B cell (primary cell): ENCODE measurements around the gene ADCY2. TPM values are rescaled to one million over a fixed set of nuclear protein-coding genes. Genes with fewer than 3 reads are reported as not detected.

Experiments
- ATAC-seq: fragments of 200-7000 bp; cut with Tn5 transposase; one replicate; pipeline ENCODE4 v1.10.0; 2021; ENCODE audit warnings: low read depth, mild to moderate bottlenecking, moderate number of reproducible peaks, moderate library complexity
- CTCF ChIA-PET: fragments of 350-600 bp; sonication (Branson Sonifier 250); formaldehyde crosslinking; loops from one replicate; lab custom pipeline; 2021; ENCODE audit warnings: antibody characterized with exemption, inconsistent platforms; lab: Charles Lee
- POLR2A ChIA-PET: fragments of 350-600 bp; sonication (Branson Sonifier 250); formaldehyde crosslinking; loops from one replicate; lab custom pipeline; 2021; ENCODE audit warnings: antibody characterized with exemption; lab: Charles Lee
- DNase-seq: peaks from one replicate; pipeline ENCODE4 v3.0.0; 2013
- H2AFZ ChIP-seq: 2 replicates; pipeline ENCODE4 v1.6.1; 2012; ENCODE audit warnings: mild to moderate bottlenecking, low read depth, low read length; ENCODE audit not compliant: insufficient read depth, poor library complexity, severe bottlenecking
- H3K27ac ChIP-seq, 2 donors: 1 replicate in 1 of 2; 2 replicates in 1 of 2; pipeline ENCODE4 v1.5.1; 2012 to 2013; ENCODE audit warnings: low read length in 2 of 2, mild to moderate bottlenecking in 2 of 2, moderate library complexity in 1 of 2
- H3K27me3 ChIP-seq, 4 experiments: fragments of 200-600 bp in 1 of 4; sonication (generic) in 1 of 4; replicated peaks in 1 of 4; 1 replicate in 2 of 4; 2 replicates in 2 of 4; pipeline versions ENCODE4 v1.6.1 to v1.7.0; 2013 to 2016; ENCODE audit warnings: low read length in 3 of 4, mild to moderate bottlenecking in 2 of 4, mixed read lengths in 1 of 4, moderate library complexity in 1 of 4; ENCODE audit not compliant: insufficient read depth in 4 of 4, control insufficient read depth in 3 of 4; ENCODE audit errors: control extremely low read depth in 1 of 4
- H3K36me3 ChIP-seq, 2 experiments: replicated peaks in 1 of 2; 1 replicate in 1 of 2; 2 replicates in 1 of 2; pipeline versions ENCODE4 v1.6.1 to v1.7.1; 2013; ENCODE audit warnings: low read length in 1 of 2; ENCODE audit not compliant: insufficient read depth in 2 of 2, control insufficient read depth in 1 of 2; ENCODE audit errors: control extremely low read depth in 1 of 2, extremely low read depth in 1 of 2
- H3K4me1 ChIP-seq, 2 donors: fragments of 200-600 bp in 1 of 2; sonication (generic) in 1 of 2; 1 replicate in 1 of 2; 2 replicates in 1 of 2; pipeline versions ENCODE4 v1.5.1 to v1.6.1; 2013 to 2017; ENCODE audit warnings: low read length in 2 of 2; ENCODE audit not compliant: control insufficient read depth in 2 of 2, insufficient read depth in 2 of 2
- H3K4me2 ChIP-seq: replicated peaks from 2 replicates; pipeline ENCODE3; 2012; ENCODE audit warnings: mild to moderate bottlenecking, low read depth, low read length; ENCODE audit not compliant: poor library complexity, severe bottlenecking
- H3K4me3 ChIP-seq, 5 experiments: fragments of 200-600 bp in 1 of 5; sonication (generic) in 1 of 5; 1 replicate in 3 of 5; 2 replicates in 2 of 5; pipeline versions ENCODE4 v1.5.1 to v1.7.0; 2011 to 2016; ENCODE audit warnings: low read length in 4 of 5, mild to moderate bottlenecking in 4 of 5, low read depth in 2 of 5, control low read depth in 1 of 5, moderate library complexity in 1 of 5; ENCODE audit not compliant: insufficient read depth in 1 of 5; ENCODE audit errors: control extremely low read depth in 1 of 5, extremely low read depth in 1 of 5
- H3K79me2 ChIP-seq: fragments of 200-600 bp; sonication (generic); one replicate; pipeline ENCODE4 v1.6.0; 2016; ENCODE audit warnings: low read length; ENCODE audit not compliant: control insufficient read depth, insufficient read depth
- H3K9ac ChIP-seq: fragments of 200-600 bp; sonication (generic); 2 replicates; pipeline ENCODE4 v1.6.1; 2017; ENCODE audit warnings: mild to moderate bottlenecking, low read length, moderate library complexity
- H3K9me3 ChIP-seq, 3 donors: one replicate each; pipeline versions ENCODE4 v1.6.1 to v1.7.1; 2013; ENCODE audit warnings: low read length in 2 of 3; ENCODE audit not compliant: control insufficient read depth in 2 of 3, insufficient read depth in 1 of 3; ENCODE audit errors: control extremely low read depth in 1 of 3
- H4K20me1 ChIP-seq: 2 replicates; pipeline ENCODE4 v1.6.0; 2012; ENCODE audit warnings: mild to moderate bottlenecking, low read length; ENCODE audit not compliant: insufficient read depth, control insufficient read depth, poor library complexity, severe bottlenecking
- H3K27ac Mint-ChIP-seq: one replicate; pipeline ENCODE4 v1.8.0; 2021; ENCODE audit warnings: mixed read lengths
- H3K27me3 Mint-ChIP-seq: one replicate; pipeline ENCODE4 v1.8.0; 2021; ENCODE audit warnings: mixed read lengths
- H3K4me1 Mint-ChIP-seq: one replicate; pipeline ENCODE4 v1.8.0; 2021; ENCODE audit warnings: mixed read lengths
- H3K4me3 Mint-ChIP-seq: one replicate; pipeline ENCODE4 v1.8.0; 2021; ENCODE audit warnings: mixed read lengths
- H3K9me3 Mint-ChIP-seq: one replicate; pipeline ENCODE4 v1.8.0; 2022; ENCODE audit warnings: mixed read lengths; ENCODE audit not compliant: insufficient read depth
- EZH2 ChIP-seq: IDR thresholded peaks from 2 replicates; pipeline ENCODE4 v1.6.1; 2012; ENCODE audit warnings: borderline replicate concordance, low read depth, mild to moderate bottlenecking, moderate library complexity, low read length; ENCODE audit not compliant: insufficient read depth, poor library complexity, severe bottlenecking
- WGBS: methylation state at CpG from one replicate; pipeline ENCODE4 v1.1.5; 2013; ENCODE audit warnings: missing lambda C conversion rate; ENCODE audit not compliant: insufficient coverage; 5-methylcytosine and 5-hydroxymethylcytosine counted together
- intact Hi-C: fragments of 100-400 bp; cut with micrococcal nuclease; formaldehyde crosslinking; loops from one replicate; pipeline ENCODE4 v1.10.0; 2022
- polyA plus RNA-seq: library from polyadenylated mRNA; depleted of rRNA; stranded (reverse); fragments of >200 nt; gene quantifications from 2 replicates; pipeline ENCODE4 v1.2.3, GENCODE V29; 2012
- total RNA-seq, 2 donors: library from RNA; stranded (reverse); fragments of 120-200 nt in 1 of 2; gene quantifications; 1 replicate in 1 of 2; 2 replicates in 1 of 2; pipeline versions ENCODE4 v1.2.3 to v1.2.4, GENCODE V29; 2013 to 2022
- TF ChIP-seq, protein P1 (sequence below): fragments of 200-600 bp; IDR thresholded peaks from one replicate; pipeline ENCODE4 v1.8.0; 2022; ENCODE audit warnings: antibody characterized with exemption, mild to moderate bottlenecking

Gene ADCY2
- total and polyA plus RNA-seq, 2 donors (not counting 1 experiment from before 2014, with no cell fraction given): not detected

DNA sequence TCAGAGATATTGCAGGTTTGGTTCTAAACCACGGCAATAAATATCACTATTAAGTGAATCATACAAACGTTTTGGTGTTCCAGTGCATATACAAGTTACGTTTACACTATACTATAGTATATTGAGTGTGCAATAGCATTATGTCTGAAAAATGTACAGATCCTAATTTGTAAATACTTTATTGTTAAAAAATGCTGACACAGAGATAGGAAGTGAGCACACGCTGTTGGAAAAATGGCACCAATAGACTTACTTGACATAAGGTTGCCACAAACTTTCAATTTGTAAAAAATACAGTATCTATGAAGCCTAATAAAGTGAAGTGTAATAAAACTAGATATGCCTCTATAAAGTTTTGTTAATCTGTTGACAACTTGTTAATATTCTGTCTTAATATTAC, 439.0 kb downstream of the ADCY2 start:
- H4K20me1 ChIP-seq: no peaks in the 10 kb centered on the region
- H3K9me3 Mint-ChIP-seq: no peaks in the 10 kb centered on the region
- no peaks in the 10 kb centered on the region for H3K36me3 ChIP-seq
- H3K4me1 ChIP-seq: no peaks in the 10 kb centered on the region
- no peaks in the 10 kb centered on the region for H3K9me3 ChIP-seq
- no peaks in the 10 kb centered on the region for H3K4me1 Mint-ChIP-seq
- no peak overlapping the region for H3K9ac ChIP-seq
- no CpG with 5 or more reads among the region's 4 CpGs for WGBS
- peaks cover 20% of the 10 kb centered on the region for H3K27me3 Mint-ChIP-seq
- no peaks in the 10 kb centered on the region for H3K79me2 ChIP-seq
- ATAC-seq (no peak), DNase-seq (no peak)
- H3K4me3 Mint-ChIP-seq: no peak overlapping the region
- ChIA-PET POLR2A (no interaction called here), CTCF (interaction anchor here (0.5 kb wide), 1 partner anchor 17 kb away, joined by 6 read pairs; no protein-coding TSS in a partner anchor)
- H3K27ac ChIP-seq: no peak overlapping the region
- TF ChIP-seq, protein P1, sequence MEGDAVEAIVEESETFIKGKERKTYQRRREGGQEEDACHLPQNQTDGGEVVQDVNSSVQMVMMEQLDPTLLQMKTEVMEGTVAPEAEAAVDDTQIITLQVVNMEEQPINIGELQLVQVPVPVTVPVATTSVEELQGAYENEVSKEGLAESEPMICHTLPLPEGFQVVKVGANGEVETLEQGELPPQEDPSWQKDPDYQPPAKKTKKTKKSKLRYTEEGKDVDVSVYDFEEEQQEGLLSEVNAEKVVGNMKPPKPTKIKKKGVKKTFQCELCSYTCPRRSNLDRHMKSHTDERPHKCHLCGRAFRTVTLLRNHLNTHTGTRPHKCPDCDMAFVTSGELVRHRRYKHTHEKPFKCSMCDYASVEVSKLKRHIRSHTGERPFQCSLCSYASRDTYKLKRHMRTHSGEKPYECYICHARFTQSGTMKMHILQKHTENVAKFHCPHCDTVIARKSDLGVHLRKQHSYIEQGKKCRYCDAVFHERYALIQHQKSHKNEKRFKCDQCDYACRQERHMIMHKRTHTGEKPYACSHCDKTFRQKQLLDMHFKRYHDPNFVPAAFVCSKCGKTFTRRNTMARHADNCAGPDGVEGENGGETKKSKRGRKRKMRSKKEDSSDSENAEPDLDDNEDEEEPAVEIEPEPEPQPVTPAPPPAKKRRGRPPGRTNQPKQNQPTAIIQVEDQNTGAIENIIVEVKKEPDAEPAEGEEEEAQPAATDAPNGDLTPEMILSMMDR: no peak
- TF ChIP-seq EZH2: no peak
- no peak overlapping the region for H3K4me2 ChIP-seq
- H3K4me3 ChIP-seq: no peak overlapping the region
- H2AFZ ChIP-seq: no peak overlapping the region
- no peak overlapping the region for H3K27ac Mint-ChIP-seq
- intact Hi-C loops: no loop called here
- H3K27me3 ChIP-seq: peaks cover 0 to 5% (median 0%) of the 10 kb centered on the region in 4 experiments

DNA sequence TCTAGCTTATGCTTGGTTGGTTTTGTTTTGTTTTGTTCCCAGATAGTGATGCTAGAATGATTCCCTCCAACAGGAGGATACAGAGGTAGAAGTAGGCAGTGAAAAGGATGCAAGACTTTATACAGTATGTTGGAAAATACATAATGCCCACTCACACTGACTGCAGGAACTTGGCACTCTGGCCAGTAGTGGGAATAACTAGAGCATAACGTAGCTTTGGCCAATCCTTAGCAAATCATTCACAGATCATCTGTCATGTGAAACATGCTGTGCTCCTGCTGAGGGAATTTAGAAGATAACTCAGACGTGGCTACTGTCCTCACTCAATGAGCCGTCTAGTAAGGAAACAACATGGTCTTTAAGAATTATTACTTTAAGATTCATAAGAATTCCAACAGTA, 441.5 kb downstream of the ADCY2 start:
- ATAC-seq: no peak
- no peaks in the 10 kb centered on the region for H3K36me3 ChIP-seq
- Mint-ChIP-seq H3K9me3 (peaks cover 2% of the 10 kb centered on the region), H3K4me1 (no peaks in the 10 kb centered on the region), H3K4me3 (no peak overlapping the region), H3K27me3 (peaks cover 30% of the 10 kb centered on the region), H3K27ac (no peak overlapping the region)
- no peak overlapping the region for H2AFZ ChIP-seq
- no peak overlapping the region for H3K4me3 ChIP-seq
- no peak for DNase-seq
- no peaks in the 10 kb centered on the region for H3K79me2 ChIP-seq
- 67% methylated on average over 1 of the region's 3 CpGs for WGBS
- no peaks in the 10 kb centered on the region for H3K4me1 ChIP-seq
- H3K27me3 ChIP-seq: peaks cover 0 to 9% (median 0%) of the 10 kb centered on the region in 4 experiments
- TF ChIP-seq, protein P1: no peak
- TF ChIP-seq EZH2: no peak
- H3K4me2 ChIP-seq: no peak overlapping the region
- H3K9me3 ChIP-seq: no peaks in the 10 kb centered on the region
- no peaks in the 10 kb centered on the region for H4K20me1 ChIP-seq
- ChIA-PET CTCF (no interaction called here), POLR2A (no interaction called here)
- intact Hi-C loops: no loop called here
- no peak overlapping the region for H3K27ac ChIP-seq
- no peak overlapping the region for H3K9ac ChIP-seq
